LNCaP clone FGC (cell line): Measurements from ENCODE around the gene SLC7A14.

ENCODE experiments used
- DNase-seq: peaks from one replicate; pipeline ENCODE4 v3.0.0-alpha.2; 2011; ENCODE audit warnings: low read depth
- H3K4me3 ChIP-seq: 2 replicates; pipeline ENCODE4 v1.5.1; 2011; ENCODE audit warnings: mild to moderate bottlenecking, low read depth, low read length, control low read depth
- CTCF ChIP-seq: IDR thresholded peaks from 2 replicates; pipeline ENCODE4 v1.5.1; 2012; ENCODE audit warnings: mild to moderate bottlenecking; ENCODE audit not compliant: control insufficient read depth, insufficient read depth; ENCODE audit errors: extremely low read depth

The SLC7A14 gene

DNA sequence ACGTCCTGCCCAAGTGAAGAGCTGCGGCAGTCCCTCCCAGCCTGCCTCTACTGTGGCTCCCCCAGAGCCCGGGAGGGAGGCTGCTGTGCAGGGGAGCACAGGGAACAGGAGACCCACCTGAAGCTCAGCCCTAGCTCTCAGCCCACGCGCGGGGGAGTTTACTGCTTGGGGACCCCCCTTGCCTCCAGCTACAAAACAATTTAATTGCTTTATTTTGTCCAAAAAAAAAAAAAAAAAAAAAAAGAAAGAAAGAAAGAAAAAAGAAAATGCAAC is 89.1 kb downstream of the SLC7A14 start:
- DNase-seq, result no peak
- no peak overlapping the region for H3K4me3 ChIP-seq
- TF ChIP-seq CTCF, result no peak

- no peak for TF ChIP-seq CTCF
- no peak overlapping the region for H3K4me3 ChIP-seq
- no peak for DNase-seq
These were observed 89.6 kb downstream of the SLC7A14 start for GRCh38 chr3:170496026-170496867.

DNA sequence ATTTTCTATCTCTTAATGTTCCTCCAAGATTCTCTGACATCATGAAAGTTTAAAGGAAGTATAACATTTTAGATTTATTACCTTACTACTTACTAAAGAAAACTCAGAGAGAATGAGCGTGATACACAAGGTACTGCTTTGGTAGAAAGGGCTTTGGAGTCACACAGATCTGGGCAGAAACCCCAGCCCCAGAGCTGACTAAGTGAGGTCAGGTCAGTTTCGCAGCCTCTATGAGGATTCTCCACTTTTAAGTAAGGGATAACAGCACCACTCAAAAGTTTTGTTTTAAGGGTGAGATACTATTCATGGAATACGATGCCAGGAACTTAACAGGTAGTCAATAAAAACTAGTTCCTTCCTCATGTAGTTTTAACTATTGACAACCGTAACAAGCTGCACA is 91.1 kb downstream of the SLC7A14 start:
- H3K4me3 ChIP-seq, result no peak overlapping the region
- no peak for DNase-seq
- no peak for TF ChIP-seq CTCF

- no peak for DNase-seq
- H3K4me3 ChIP-seq, result no peak overlapping the region
- no peak for TF ChIP-seq CTCF
These were observed 92.1 kb downstream of the SLC7A14 start for GRCh38 chr3:170493712-170494182.

DNA sequence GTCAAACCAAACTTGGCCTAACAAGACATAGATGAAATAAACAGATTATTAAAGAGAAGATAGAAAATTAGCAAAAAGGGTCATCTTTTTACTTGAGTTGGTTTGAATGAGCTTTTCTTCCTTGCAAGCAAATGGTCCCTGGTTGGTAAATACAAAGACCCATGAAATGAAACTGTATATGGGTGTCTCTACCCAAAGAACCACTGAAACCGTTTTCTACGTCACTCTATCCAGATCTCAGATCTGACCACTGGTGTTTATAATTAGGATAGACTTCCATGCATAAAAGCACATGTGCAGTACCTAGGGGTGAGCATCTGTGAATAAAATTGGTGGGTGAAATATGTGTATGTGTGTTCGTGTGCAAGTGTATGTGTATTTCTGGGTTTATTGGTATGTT is 94.0 kb downstream of the SLC7A14 start:
- no peak for DNase-seq
- TF ChIP-seq CTCF, result no peak
- H3K4me3 ChIP-seq, result no peak overlapping the region

DNA sequence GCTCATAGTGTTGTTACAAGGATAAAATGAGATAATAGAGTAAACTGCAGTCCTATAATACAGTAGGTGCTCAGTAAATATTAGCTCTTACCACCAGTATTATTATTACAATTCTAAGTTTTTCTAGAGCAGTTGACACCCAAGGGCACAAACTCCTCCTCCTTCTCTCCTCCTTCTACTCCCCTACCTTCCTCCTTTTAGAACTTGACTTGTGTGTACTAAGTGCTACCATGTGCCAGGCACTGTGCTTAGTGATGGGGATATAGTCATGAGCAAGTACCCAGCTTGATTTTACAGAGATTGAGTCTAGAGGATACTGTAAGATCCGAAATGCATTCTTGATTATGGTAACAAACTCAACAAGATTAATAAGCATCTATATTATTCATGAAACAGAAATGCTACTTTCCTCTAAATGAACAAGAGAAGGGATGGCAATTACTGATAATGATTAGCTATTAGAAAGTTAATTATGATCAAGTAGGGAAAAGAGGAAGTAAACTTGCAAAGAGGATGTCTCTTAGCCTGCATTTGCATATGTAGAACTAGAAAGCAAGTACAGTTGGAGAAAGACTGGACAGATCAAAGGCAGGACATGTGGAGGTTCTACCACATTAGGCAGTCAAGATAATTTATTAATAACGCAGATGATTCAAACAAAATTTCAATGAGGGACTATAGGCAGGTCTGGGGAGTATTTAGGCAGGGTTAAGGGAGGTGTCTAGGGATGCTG is 94.9 kb downstream of the SLC7A14 start:
- H3K4me3 ChIP-seq, result no peak overlapping the region
- DNase-seq, result no peak
- no peak for TF ChIP-seq CTCF
